HFFc6 (cell line): ENCODE results near the gene ERP29. TPM values are rescaled to one million over a fixed set of nuclear protein-coding genes. Genes with fewer than 3 reads are reported as not detected.

Experiments
- DNase-seq: peaks from one replicate; pipeline ENCODE4 v3.0.0-alpha.2; 2018
- H3K27ac Mint-ChIP-seq: 2 replicates; pipeline ENCODE4 v1.8.0; 2020; ENCODE audit warnings: mild to moderate bottlenecking, mixed read lengths
- H3K27me3 Mint-ChIP-seq: 2 replicates; pipeline ENCODE4 v1.8.0; 2021; ENCODE audit warnings: mild to moderate bottlenecking, moderate library complexity, mixed read lengths; ENCODE audit not compliant: insufficient read depth
- H3K36me3 Mint-ChIP-seq: 2 replicates; pipeline ENCODE4 v1.8.0; 2021; ENCODE audit warnings: low read depth, mixed read lengths
- H3K4me1 Mint-ChIP-seq: 2 replicates; pipeline ENCODE4 v1.8.0; 2020; ENCODE audit warnings: low read depth, mixed read lengths
- H3K4me3 Mint-ChIP-seq: 2 replicates; pipeline ENCODE4 v1.8.0; 2020; ENCODE audit warnings: mild to moderate bottlenecking, moderate library complexity, mixed read lengths
- H3K9me3 Mint-ChIP-seq: 2 replicates; pipeline ENCODE4 v1.8.0; 2020; ENCODE audit warnings: mild to moderate bottlenecking, mixed read lengths
- long read RNA-seq: library from polyadenylated mRNA; unstranded; transcript quantifications from one replicate; pipeline ENCODE4 v2.0.0, GENCODE V29; 2019
- total RNA-seq, 6 experiments: library from RNA; stranded (reverse); fragmentation: NEBNext Ultra II Directional; extraction: Animal tissue kit (Norgen Biotek cat#: 25700); gene quantifications; 2 replicates in 1 of 6; 3 replicates in 5 of 6; pipeline ENCODE4 v1.2.3, GENCODE V29; 2021
- TF ChIP-seq, protein P1 (sequence below): fragments of 200-600 bp; sonication (generic); IDR thresholded peaks from 2 replicates; pipeline ENCODE4 v1.5.0; 2021; ENCODE audit warnings: antibody characterized with exemption, mild to moderate bottlenecking

ERP29 gene
- 10 to 100 TPM; 84.2 to 94.7 (median 88.4) TPM for total RNA-seq
- long read RNA-seq, transcript ERP29-201 (3 exons, 1,735 nt), result major isoform, 156 of 165 reads
- long read RNA-seq, partial matches to known transcripts, result 8 of 165 reads
- long read RNA-seq, other reads (novel, unspliced or antisense), result 0 of 165 reads

DNA sequence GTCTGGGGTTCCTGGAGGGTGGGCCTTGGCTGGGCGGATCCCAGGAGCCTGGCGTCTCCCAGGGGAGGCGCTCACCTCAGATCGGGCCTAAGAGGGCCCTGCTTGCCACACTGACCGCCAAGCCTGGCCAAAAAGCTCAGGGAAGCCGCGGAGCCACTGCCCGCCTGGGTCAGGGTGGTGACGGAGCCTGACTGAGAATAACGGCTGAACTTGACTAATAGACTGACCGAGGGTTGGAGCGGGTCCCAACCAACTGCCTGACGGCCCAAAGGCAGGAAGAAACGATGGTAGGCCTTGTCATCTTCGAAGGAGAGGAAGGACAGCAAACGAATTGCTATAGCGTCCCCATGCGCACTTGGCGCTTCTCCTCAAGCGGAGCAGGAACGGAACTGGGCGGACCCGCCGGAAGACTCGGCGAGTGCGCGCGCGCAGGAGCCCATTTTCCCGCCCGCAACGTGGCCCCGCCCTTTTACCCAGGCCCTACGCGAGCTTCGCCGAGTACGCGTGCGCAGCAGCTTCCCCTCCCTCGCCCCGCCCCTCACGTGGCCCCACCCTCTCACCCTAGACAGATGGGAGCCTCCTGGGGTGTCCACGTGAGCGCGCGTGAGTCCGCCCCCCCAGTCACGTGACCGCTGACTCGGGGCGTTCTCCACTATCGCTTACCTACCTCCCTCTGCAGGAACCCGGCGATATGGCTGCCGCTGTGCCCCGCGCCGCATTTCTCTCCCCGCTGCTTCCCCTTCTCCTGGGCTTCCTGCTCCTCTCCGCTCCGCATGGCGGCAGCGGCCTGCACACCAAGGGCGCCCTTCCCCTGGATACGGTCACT is at the start of gene ERP29, which contains the start of gene TMEM116:
TSS of gene ERP29 (plus strand) at position 652 of the 826 bp plus-strand sequence. CDS start at position 692, 40 bp downstream.
TSS of gene TMEM116 (minus strand) at position 391 of the 826 bp plus-strand sequence. CDS start 7,895 bp downstream, outside the sequence.
- peak; percentile 97 for DNase-seq
- H3K27ac Mint-ChIP-seq, result peak within 1 kb of the TSS; percentile 97
- peaks cover 42% of the 10 kb centered on the region for H3K4me1 Mint-ChIP-seq
- H3K27me3 Mint-ChIP-seq, result peaks cover 3% of the 10 kb centered on the region
- TF ChIP-seq, protein P1, sequence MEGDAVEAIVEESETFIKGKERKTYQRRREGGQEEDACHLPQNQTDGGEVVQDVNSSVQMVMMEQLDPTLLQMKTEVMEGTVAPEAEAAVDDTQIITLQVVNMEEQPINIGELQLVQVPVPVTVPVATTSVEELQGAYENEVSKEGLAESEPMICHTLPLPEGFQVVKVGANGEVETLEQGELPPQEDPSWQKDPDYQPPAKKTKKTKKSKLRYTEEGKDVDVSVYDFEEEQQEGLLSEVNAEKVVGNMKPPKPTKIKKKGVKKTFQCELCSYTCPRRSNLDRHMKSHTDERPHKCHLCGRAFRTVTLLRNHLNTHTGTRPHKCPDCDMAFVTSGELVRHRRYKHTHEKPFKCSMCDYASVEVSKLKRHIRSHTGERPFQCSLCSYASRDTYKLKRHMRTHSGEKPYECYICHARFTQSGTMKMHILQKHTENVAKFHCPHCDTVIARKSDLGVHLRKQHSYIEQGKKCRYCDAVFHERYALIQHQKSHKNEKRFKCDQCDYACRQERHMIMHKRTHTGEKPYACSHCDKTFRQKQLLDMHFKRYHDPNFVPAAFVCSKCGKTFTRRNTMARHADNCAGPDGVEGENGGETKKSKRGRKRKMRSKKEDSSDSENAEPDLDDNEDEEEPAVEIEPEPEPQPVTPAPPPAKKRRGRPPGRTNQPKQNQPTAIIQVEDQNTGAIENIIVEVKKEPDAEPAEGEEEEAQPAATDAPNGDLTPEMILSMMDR, result peak; percentile 74
- H3K9me3 Mint-ChIP-seq, result no peaks in the 10 kb centered on the region
- peaks cover 32% of the 10 kb centered on the region for H3K36me3 Mint-ChIP-seq
- H3K4me3 Mint-ChIP-seq, result peak within 1 kb of the TSS; percentile 94

DNA sequence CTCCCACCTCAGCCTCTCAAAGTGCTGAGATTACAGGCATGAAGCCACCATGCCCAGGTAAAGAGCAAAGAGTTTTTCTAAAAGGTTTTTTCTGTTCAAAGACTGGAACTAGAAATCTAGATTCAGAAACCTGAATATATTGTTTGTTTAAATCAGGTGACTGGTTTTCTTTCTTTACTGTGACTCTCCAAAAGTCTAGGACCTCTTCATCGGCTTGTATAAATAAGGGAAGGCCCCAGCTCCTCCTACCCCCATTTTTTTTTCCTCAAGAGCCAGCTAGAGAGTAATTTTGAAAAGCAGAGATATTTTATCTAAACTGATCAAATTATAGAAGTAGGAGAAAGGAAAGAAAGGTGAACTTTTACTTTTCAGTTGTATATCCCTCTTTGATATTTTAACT is 48.3 kb upstream of the ERP29 start:
- Mint-ChIP-seq H3K36me3 (peaks cover 28% of the 10 kb centered on the region), H3K27me3 (no peaks in the 10 kb centered on the region), H3K27ac (no peak overlapping the region), H3K4me3 (no peak overlapping the region), H3K4me1 (no peaks in the 10 kb centered on the region), H3K9me3 (peaks cover 28% of the 10 kb centered on the region)
- DNase-seq, result no peak
- TF ChIP-seq, protein P1, result no peak

DNA sequence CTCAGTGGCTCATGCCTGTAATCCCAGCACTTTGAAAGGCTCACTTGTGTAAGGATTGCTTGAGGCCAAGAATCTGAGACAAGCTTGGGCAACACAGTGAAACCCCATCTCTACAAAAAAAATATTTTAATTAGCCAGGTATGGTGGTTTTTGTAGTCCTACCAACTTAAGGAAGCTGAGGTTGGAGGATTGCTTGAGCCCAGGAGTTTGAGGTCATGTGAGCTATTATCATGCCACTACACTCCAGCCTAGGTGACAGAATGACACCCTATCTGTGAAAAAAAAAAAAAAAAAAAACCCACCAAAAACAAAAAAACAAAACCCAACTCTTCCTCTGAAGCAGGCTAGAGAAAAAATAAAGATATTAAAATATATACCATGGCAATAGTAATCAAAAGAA is 41.4 kb upstream of the ERP29 start:
- Mint-ChIP-seq H3K4me1 (no peaks in the 10 kb centered on the region), H3K27ac (no peak overlapping the region), H3K4me3 (no peak overlapping the region), H3K27me3 (no peaks in the 10 kb centered on the region), H3K36me3 (peaks cover 10% of the 10 kb centered on the region), H3K9me3 (peaks cover 16% of the 10 kb centered on the region)
- TF ChIP-seq, protein P1, result no peak
- DNase-seq, result no peak

DNA sequence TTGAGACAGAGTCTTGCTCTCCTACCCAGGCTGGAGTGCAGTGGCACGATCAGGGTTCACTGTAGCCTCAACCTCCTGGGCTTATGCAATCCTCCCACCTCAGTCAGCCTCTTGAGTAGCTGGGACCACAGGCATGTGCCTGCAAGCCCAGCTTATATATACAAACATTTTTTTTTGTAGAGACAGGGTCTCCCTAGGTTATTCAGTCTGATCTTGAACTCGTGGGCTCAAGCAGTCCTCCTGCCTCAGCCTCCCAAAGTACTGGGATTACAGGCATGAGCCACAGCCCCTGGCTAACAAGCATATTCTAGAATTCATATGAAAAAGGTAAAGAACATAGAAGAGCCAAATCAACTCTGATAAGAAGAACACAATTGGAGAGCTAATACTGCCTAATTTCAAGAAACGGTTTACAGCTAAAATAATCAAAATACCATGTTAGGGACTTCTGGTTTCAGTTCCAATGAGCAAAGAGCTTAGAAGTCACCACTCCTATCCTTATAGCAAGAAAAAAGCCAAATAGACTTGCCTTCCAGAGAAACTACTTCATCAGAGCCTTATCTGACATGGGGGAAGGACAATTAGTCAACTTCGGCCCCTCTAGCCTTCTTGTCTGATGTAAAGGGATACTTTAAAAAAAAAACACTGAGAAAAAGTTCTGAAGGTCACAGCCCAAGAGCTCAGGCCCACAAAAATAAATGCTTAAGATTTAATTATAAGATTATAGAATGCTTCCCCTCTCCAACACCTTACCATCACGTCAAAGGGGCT is 37.9 kb upstream of the ERP29 start:
- no peak for DNase-seq
- Mint-ChIP-seq H3K27ac (no peak overlapping the region), H3K4me3 (no peak overlapping the region), H3K36me3 (peaks cover 10% of the 10 kb centered on the region), H3K9me3 (peaks cover 16% of the 10 kb centered on the region), H3K4me1 (no peaks in the 10 kb centered on the region), H3K27me3 (no peaks in the 10 kb centered on the region)
- TF ChIP-seq, protein P1, result no peak

DNA sequence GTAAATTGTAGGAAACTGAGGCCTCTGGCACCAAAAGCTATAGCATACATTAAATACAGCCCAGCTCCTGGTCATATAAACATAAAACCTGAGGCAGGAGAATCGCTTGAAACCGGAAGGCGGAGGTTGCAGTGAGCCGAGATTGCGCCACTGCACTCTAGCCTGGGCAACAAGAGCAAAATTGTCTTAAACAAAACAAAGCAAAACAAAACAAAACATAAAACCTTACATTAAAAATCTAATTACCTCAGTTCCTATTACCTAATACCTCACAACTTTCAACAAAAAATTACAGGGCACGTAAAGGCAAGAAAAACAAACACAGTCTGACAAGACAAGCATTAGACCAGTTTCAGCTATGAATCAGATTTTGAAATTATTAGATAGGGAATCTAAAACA is 36.9 kb upstream of the ERP29 start:
- peaks cover 8% of the 10 kb centered on the region for H3K9me3 Mint-ChIP-seq
- H3K27ac Mint-ChIP-seq, result no peak overlapping the region
- H3K4me1 Mint-ChIP-seq, result peaks cover under 1% of the 10 kb centered on the region; the same call in 1 of the 2 replicates
- H3K4me3 Mint-ChIP-seq, result no peak overlapping the region
- H3K27me3 Mint-ChIP-seq, result no peaks in the 10 kb centered on the region
- 0 out of 2 replicates have a peak, but pooled peaks cover 4% of the 10 kb centered on the region for H3K36me3 Mint-ChIP-seq
- TF ChIP-seq, protein P1, result no peak
- no peak for DNase-seq
